HG03378 (cell line): ENCODE measurements around the gene GPR157.
"Not testable (repeated sequence)": the region's sequence is repeated elsewhere in the genome, so short reads cannot be mapped to it uniquely, and the experiment has no call there.

ENCODE experiments used
- ATAC-seq: cut with Tn5 transposase; IDR thresholded peaks from one replicate; pipeline ENCODE4 v1.9.1; 2021; ENCODE audit warnings: mild to moderate bottlenecking, moderate library complexity; ENCODE audit not compliant: unreplicated experiment

GPR157 gene, protein sequence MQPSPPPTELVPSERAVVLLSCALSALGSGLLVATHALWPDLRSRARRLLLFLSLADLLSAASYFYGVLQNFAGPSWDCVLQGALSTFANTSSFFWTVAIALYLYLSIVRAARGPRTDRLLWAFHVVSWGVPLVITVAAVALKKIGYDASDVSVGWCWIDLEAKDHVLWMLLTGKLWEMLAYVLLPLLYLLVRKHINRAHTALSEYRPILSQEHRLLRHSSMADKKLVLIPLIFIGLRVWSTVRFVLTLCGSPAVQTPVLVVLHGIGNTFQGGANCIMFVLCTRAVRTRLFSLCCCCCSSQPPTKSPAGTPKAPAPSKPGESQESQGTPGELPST

GRCh38 chr1:9128520-9129265 lies at the start of gene GPR157:
Gene GPR157, minus strand, starts transcription at chr1:9129102. Its CDS starts 75 bp downstream, at chr1:9129027.
- no peak for ATAC-seq

- ATAC-seq: no peak
Observed at GRCh38 chr1:9174762-9175161, 45.9 kb upstream of the GPR157 start.

GRCh38 chr1:9174243-9174642 lies 45.3 kb upstream of the GPR157 start:
- ATAC-seq: no peak

DNA sequence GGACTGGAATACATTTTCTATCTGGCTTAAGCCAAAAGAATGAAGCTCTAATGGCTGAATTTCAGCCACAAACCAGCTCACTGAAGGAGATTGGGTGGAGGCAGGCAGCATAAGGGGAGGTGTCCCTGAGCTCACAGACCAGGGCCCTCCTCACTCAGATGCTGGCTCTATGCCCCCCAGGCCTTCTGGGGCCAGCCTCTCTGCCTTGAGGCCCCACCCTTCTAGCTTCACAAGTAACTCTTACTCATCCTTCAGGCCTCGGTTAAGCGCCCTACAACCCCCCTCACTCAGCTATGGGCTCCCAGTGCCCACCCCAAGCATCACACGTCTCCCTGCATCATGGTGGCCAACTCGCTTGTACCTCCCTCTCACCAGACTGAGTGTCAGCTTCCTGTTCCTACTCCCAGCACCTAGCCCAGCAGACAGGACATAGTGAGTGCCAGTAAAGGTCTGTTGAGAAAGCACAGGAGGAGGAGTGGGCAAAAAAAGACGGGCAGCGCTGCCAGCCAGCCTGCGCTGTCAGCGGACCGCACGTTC lies 40.8 kb upstream of the GPR157 start:
- no peak for ATAC-seq

- no peak for ATAC-seq
Observed at GRCh38 chr1:9167638-9168037, 38.7 kb upstream of the GPR157 start.

DNA sequence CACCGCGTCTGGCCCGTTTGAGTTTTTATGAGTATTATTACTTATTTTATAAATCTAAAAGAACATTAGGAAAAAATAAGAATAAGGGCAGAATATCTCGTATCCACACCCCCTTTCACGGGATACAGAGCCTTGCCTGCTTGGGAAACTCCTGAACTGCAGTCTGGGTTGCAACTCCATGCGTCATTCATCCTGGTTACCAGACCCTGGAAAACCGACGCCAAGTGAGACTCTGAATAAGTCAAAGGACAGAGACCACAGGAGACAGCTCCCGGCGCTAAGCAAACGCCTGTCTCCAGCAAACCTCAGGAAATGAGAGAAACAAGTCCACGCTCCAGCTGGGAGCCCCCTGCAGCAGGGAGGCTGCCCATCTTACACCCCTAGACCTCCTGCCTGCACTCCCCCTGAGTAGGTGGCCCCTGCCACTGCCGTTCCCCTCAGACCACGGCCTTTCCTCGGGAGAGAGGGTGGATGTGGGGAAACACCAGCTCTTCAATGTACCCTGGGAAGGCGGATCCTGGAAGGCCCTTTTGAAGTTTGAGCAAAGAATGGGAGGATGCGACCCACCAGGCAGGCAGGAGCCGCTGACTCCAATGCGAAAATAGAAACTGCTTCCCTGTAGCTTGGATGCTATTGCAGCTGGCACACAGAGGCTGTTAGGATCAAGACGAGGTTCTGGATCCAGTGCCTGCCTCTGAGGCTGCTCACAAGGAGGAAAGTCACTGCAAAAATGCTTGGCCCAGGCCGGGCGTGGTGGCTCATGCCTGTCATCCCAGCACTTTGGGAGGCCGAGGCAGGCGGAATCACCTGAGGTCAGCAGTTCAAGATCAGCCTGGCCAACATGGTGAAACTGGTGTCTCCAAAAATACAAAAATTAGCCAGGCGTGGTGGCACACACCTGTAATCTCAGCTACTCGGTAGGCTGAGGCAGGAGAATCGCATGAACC lies 37.7 kb upstream of the GPR157 start:
- no peak for ATAC-seq

DNA sequence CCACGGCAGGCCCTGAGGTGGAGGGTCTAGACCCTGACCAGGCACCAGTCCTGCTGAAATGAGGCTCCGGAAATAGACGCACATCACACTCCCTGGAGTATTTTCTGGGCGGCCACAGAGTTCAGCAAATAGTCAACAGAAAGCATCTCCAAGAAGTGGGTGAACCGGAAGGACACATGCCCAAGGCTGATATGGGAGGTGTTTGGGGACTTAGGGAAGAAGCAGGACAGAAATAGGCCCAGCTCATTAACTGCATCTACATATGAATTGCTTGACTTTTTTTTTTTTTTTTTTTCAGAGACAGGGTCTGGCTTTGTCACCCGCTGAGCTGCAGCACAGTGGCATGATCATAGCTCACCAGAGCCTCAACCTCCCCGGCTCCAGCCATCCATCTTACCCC lies 36.5 kb upstream of the GPR157 start:
- ATAC-seq: no peak

GRCh38 chr1:9164919-9165318 lies 36.0 kb upstream of the GPR157 start:
- ATAC-seq: no peak

- ATAC-seq: no peak
Observed at GRCh38 chr1:9164532-9164900, 35.6 kb upstream of the GPR157 start.

GRCh38 chr1:9161963-9162362 lies 33.1 kb upstream of the GPR157 start:
- ATAC-seq: no peak

DNA sequence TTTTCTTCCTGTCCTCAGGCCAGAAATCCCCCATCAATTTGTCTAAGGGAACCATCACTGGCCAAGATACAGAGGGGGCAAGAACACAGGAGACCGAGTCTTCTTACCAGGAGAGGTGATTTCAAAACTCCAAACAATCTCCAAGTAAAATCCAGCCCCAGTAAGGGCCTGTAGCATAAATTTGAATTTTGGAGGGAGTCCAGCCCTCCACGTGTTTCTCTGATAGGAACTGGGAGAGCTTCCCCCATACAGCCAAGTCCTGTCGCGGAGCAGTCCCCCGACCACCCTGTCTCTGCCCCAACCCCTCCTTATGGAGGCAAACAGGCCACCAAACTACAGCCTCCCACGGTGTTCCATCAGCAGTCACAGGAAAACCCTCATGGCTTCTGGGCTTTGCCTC lies 32.4 kb upstream of the GPR157 start:
- no peak for ATAC-seq

DNA sequence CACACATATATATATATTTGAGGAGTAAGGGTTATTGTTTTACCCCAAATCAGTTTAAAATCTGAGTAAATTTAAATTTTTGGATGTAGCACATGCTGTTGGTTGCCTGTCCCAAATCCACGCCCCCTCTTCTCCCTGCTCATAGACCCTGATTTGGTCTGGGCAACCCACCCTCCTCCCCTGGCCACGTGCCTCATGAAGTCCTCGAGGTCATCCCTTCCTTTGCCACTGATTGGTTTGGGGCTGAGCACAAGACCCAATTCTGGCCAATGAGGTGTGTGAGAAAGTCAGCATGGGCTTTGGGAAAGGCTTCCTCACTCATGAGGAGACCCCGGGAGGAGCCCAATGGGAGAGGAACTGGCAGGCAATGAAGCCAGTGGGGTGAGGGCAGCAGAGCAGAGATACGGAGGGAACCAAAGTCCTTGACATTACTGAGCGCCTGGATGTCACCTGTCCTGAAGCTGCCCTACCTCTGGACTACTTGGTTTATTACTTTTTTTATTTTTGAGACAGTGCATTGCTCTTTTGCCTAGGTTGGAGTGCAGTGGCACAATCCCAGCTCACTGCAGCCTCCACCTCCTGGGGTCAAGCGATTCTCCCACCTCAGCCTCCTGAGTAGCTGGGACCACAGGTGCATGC lies 31.3 kb upstream of the GPR157 start:
- ATAC-seq: no peak

GRCh38 chr1:9155879-9156278 lies 27.0 kb upstream of the GPR157 start:
- ATAC-seq: no peak

GRCh38 chr1:9155405-9155804 lies 26.5 kb upstream of the GPR157 start:
- ATAC-seq: not testable (repeated sequence)

DNA sequence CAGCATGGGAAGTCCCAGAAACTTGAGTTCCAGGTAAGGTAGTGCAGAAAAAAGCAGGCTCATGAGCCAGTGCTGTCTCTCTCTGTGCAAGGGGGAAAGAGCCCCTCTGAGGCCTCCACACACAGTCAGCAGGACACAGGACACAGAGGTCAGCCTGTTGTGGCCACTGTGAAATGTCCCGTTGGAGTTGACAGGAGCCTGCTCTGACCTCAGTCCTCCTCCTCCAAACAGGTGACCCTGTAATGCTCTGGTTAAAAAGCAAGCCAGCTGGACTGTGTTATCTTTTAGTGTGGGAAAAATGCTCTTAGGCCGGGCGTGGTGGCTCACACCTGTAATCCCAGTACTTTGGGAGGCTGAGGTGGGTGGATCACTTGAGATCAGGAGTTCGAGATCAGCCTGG lies 24.2 kb upstream of the GPR157 start:
- no peak for ATAC-seq

- no peak for ATAC-seq
Observed at GRCh38 chr1:9152535-9152934, 23.6 kb upstream of the GPR157 start.

DNA sequence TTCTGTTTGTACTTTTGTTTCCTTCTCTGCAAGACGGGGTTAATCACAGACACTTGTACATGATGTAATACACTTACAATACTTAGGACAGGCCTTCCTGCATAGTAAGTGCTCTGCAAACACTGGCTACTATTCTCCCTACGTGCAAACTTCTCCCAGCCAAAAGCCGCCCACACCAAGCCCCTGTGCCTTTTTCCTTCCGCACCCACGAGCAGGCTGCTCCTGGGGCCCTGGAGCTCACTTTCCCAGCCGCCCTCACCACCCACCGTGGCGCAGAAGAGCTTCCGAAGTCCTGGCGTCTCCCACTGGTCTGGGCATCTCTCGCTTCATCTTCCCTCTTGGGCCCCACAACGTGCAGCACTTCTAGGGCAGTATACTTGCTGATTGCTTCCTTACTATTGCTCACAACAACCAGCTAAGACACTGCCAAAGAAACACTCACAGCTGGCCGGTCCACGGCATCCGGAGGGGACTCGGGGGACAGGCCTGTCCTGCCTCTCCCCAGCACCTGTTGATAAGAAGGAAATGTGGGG lies 22.5 kb upstream of the GPR157 start:
- ATAC-seq: no peak

DNA sequence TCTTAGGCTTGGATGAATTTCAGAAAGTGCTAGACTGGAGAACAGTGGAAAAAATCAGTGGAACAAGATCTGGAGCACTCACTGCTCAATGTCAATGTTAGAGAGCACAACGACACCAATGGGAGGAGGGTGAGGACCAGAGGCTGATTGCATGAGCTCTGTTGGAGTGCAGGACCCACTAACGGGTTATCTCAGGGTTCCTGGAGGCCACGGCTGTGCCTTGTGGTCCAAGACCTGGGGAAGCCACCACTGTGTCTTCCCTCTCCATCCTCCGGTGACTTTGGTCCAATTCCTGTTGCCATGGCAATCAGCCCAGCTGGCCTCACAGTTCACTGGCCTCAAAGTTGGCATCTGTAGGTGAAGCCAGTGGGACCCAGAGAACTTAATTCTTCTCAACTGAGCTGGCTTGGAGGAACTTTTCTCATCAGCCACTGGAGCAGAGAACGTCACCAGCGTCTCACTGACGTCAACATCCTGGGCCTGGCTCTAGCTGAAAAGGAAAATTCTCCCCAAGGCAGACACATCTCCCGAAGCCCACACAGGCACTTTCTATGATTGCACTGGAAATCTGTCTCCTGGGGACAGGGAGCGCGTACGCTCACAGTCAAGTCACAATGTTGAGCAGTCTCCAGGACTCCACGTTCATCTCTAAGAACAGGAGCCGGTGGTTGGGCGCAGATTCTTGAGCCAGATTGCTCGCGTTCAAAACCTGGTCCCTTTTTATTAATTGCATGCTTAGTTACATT lies 21.9 kb upstream of the GPR157 start:
- ATAC-seq: no peak

DNA sequence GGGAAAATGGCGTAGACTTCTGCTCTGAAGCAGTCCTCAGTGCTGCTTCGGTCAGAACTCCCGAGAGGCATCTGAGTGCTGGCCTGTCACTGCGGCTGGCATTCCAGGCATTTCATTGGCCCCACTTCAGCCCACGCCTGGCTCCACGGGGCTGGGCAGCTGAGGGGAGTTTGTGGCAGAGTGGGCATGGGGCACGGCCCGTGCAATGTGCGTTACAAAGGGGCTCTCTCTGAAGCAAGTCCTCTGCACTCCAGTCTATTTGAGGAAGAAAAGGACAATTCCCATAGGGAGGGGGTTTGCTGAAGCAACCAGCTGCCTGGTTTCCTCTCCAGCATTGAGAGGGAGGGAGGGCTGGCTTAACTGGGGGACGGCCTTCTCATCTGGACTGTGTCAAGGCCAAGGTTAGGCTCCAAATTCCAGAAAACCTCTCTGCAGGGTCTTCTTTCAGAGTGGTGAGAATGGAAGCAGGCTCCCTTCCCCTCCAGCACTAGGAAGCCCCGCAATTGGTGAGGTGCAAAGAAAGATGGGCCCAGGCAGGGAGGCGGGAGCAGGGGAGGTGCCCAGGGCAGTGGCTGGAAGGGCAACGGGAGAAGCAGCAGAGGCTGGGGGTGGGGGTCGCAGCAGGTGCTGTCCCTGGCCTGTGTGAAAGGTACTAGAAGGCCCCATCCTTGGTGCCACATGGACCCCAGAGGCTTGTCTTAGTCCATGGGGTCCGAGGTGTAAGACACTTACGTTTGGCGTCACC lies 21.1 kb upstream of the GPR157 start:
- no peak for ATAC-seq
